ENCODE measurements around the gene XXYLT1. TPM values are rescaled to one million over a fixed set of nuclear protein-coding genes. Genes with fewer than 3 reads are reported as not detected.
A peak's percentile ranks its signal among the peaks of the same experiment; 100 is the strongest.

The XXYLT1 gene
- total and polyA plus RNA-seq, 9 of the 15 experiments (the other 6 are each of a cell fraction or from before 2014, with no cell fraction given) = 1.9 to 18.9 (median 15.0) TPM

DNA sequence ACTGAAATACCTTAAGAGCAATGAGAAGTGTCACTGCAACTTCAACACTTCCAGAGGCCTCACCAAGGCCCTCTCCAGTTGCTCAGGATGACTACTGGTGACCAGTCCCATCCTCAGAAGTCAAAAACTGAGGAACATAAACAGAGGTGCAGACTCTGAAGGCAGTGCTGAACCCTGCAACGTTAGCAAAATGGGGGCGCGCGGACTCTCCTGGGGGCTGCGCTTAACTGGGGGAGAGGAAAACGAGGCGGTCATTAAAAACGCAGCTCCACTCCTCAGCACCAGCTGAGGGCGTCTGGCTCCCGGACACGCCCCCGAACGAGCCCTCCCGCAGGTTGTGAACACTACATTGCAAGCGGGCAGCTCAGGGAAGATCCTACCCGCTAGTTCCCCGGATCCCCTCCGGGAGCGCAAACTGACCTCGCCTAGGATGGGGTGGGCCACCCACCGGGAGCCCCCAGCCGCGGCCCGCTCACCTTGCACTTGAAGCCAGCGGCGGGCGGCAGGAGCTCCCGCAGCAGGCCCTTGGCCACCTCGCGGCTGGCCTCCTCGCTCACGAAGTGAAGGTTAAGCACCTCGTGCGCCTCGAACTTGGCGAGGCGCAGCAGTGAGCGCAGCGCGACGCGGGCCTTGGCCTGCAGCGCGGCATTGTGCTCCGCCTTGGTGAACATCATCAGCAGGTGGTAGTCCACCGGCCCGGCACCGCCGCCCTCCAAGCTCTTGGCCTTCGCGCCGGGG is 711 bp downstream of the XXYLT1 start (continued):
- TF ChIP-seq, protein P1, sequence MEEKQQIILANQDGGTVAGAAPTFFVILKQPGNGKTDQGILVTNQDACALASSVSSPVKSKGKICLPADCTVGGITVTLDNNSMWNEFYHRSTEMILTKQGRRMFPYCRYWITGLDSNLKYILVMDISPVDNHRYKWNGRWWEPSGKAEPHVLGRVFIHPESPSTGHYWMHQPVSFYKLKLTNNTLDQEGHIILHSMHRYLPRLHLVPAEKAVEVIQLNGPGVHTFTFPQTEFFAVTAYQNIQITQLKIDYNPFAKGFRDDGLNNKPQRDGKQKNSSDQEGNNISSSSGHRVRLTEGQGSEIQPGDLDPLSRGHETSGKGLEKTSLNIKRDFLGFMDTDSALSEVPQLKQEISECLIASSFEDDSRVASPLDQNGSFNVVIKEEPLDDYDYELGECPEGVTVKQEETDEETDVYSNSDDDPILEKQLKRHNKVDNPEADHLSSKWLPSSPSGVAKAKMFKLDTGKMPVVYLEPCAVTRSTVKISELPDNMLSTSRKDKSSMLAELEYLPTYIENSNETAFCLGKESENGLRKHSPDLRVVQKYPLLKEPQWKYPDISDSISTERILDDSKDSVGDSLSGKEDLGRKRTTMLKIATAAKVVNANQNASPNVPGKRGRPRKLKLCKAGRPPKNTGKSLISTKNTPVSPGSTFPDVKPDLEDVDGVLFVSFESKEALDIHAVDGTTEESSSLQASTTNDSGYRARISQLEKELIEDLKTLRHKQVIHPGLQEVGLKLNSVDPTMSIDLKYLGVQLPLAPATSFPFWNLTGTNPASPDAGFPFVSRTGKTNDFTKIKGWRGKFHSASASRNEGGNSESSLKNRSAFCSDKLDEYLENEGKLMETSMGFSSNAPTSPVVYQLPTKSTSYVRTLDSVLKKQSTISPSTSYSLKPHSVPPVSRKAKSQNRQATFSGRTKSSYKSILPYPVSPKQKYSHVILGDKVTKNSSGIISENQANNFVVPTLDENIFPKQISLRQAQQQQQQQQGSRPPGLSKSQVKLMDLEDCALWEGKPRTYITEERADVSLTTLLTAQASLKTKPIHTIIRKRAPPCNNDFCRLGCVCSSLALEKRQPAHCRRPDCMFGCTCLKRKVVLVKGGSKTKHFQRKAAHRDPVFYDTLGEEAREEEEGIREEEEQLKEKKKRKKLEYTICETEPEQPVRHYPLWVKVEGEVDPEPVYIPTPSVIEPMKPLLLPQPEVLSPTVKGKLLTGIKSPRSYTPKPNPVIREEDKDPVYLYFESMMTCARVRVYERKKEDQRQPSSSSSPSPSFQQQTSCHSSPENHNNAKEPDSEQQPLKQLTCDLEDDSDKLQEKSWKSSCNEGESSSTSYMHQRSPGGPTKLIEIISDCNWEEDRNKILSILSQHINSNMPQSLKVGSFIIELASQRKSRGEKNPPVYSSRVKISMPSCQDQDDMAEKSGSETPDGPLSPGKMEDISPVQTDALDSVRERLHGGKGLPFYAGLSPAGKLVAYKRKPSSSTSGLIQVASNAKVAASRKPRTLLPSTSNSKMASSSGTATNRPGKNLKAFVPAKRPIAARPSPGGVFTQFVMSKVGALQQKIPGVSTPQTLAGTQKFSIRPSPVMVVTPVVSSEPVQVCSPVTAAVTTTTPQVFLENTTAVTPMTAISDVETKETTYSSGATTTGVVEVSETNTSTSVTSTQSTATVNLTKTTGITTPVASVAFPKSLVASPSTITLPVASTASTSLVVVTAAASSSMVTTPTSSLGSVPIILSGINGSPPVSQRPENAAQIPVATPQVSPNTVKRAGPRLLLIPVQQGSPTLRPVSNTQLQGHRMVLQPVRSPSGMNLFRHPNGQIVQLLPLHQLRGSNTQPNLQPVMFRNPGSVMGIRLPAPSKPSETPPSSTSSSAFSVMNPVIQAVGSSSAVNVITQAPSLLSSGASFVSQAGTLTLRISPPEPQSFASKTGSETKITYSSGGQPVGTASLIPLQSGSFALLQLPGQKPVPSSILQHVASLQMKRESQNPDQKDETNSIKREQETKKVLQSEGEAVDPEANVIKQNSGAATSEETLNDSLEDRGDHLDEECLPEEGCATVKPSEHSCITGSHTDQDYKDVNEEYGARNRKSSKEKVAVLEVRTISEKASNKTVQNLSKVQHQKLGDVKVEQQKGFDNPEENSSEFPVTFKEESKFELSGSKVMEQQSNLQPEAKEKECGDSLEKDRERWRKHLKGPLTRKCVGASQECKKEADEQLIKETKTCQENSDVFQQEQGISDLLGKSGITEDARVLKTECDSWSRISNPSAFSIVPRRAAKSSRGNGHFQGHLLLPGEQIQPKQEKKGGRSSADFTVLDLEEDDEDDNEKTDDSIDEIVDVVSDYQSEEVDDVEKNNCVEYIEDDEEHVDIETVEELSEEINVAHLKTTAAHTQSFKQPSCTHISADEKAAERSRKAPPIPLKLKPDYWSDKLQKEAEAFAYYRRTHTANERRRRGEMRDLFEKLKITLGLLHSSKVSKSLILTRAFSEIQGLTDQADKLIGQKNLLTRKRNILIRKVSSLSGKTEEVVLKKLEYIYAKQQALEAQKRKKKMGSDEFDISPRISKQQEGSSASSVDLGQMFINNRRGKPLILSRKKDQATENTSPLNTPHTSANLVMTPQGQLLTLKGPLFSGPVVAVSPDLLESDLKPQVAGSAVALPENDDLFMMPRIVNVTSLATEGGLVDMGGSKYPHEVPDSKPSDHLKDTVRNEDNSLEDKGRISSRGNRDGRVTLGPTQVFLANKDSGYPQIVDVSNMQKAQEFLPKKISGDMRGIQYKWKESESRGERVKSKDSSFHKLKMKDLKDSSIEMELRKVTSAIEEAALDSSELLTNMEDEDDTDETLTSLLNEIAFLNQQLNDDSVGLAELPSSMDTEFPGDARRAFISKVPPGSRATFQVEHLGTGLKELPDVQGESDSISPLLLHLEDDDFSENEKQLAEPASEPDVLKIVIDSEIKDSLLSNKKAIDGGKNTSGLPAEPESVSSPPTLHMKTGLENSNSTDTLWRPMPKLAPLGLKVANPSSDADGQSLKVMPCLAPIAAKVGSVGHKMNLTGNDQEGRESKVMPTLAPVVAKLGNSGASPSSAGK (IDR thresholded peaks at IDR 0.05) = peak; percentile 98
- TF ChIP-seq SMAD4 (CRISPR knock-in tag; conservative IDR thresholded peaks at IDR 0.05) (peak; percentile 66; the same call in 1 of the 2 replicates), FOSL1 (tag; conservative IDR thresholded peaks at IDR 0.05) (0 out of 2 replicates have a peak, but pooled peaks have one; percentile 18), ZNF592 (IDR thresholded peaks at IDR 0.05) (peak; percentile 84), SIN3A (IDR thresholded peaks at IDR 0.05; ENCODE audit: borderline replicate concordance in 2 of 2, control insufficient read depth in 1 of 2, low read depth in 2 of 2, low read length in 2 of 2) (peak in 1 of 2 experiments; percentile 87; a peak in 1 of 4 replicates), SIN3B (IDR thresholded peaks at IDR 0.05; ENCODE audit: low read depth) (no peak), NKRF (IDR thresholded peaks at IDR 0.05; ENCODE audit: borderline replicate concordance) (0 out of 2 replicates have a peak, but pooled peaks have one; percentile 3), RNF2 (IDR thresholded peaks at IDR 0.05) (peak; percentile 50)

Data from K562 (cell line).